Measurements from ENCODE around the gene CTSZ.

GRCh38 chr20:58990651-58991445 is 16.2 kb downstream of the CTSZ start:
- TF ChIP-seq EZH2 (IDR thresholded peaks at IDR 0.05; ENCODE audit: borderline replicate concordance, insufficient read depth, low read depth, low read length, poor library complexity, severe bottlenecking) (no peak), CTCF (IDR thresholded peaks at IDR 0.05) (no peak)
